NCI-H2107 (cell line): Measurements from ENCODE around the gene FAM13A.

Source experiments
- DNase-seq: peaks from one replicate; lab custom pipeline; 2025; lab: John Stamatoyannopoulos, UW

The FAM13A gene

GRCh38 chr4:88775026-88775425, 282.0 kb downstream of the FAM13A start:
- DNase-seq, result no peak

GRCh38 chr4:88771883-88772450, 285.0 kb downstream of the FAM13A start:
- DNase-seq, result no peak

- no peak for DNase-seq
Measured at GRCh38 chr4:88765729-88766128, 291.3 kb downstream of the FAM13A start.

- DNase-seq, result no peak
Measured at GRCh38 chr4:88763075-88763474, 293.9 kb downstream of the FAM13A start.

GRCh38 chr4:88761861-88762523, 295.0 kb downstream of the FAM13A start:
- no peak for DNase-seq

- DNase-seq, result no peak
Measured at GRCh38 chr4:88761342-88761741, 295.6 kb downstream of the FAM13A start.

GRCh38 chr4:88759895-88760290, 297.1 kb downstream of the FAM13A start:
- no peak for DNase-seq

GRCh38 chr4:88759039-88759894, 297.7 kb downstream of the FAM13A start:
- DNase-seq, result no peak

GRCh38 chr4:88758264-88758663, 298.7 kb downstream of the FAM13A start:
- no peak for DNase-seq

GRCh38 chr4:88757776-88758175, 299.2 kb downstream of the FAM13A start:
- DNase-seq, result no peak

GRCh38 chr4:88757067-88757466, 299.9 kb downstream of the FAM13A start:
- no peak for DNase-seq

- no peak for DNase-seq
Measured at GRCh38 chr4:88756149-88756548, 300.8 kb downstream of the FAM13A start.

GRCh38 chr4:88755454-88755853, 301.5 kb downstream of the FAM13A start:
- DNase-seq, result no peak

- no peak for DNase-seq
Measured at GRCh38 chr4:88754796-88755195, 302.2 kb downstream of the FAM13A start.

GRCh38 chr4:88753658-88754571, 303.1 kb downstream of the FAM13A start:
- DNase-seq, result no peak

- no peak for DNase-seq
Measured at GRCh38 chr4:88752754-88753153, 304.2 kb downstream of the FAM13A start.

GRCh38 chr4:88752076-88752463, 304.9 kb downstream of the FAM13A start:
- no peak for DNase-seq

GRCh38 chr4:88751258-88752075, 305.5 kb downstream of the FAM13A start:
- no peak for DNase-seq

GRCh38 chr4:88750369-88750768, 306.6 kb downstream of the FAM13A start:
- DNase-seq, result no peak

GRCh38 chr4:88747351-88747750, 309.6 kb downstream of the FAM13A start:
- peak; percentile 14 for DNase-seq

- DNase-seq, result no peak
Measured at GRCh38 chr4:88746206-88746605, 310.8 kb downstream of the FAM13A start.
